Osteocyte (in vitro differentiated cells): ENCODE results near the gene CTU1. TPM values are rescaled to one million over a fixed set of nuclear protein-coding genes. Genes with fewer than 3 reads are reported as not detected.

Experiments used
- DNase-seq: peaks from one replicate; pipeline ENCODE4 v3.0.0; 2021; ENCODE audit warnings: mixed read lengths; ENCODE audit not compliant: unreplicated experiment; ENCODE audit errors: extremely low spot score
- H3K27ac Mint-ChIP-seq: one replicate; pipeline ENCODE4 v1.8.0; 2021; ENCODE audit warnings: mild to moderate bottlenecking, mixed read lengths; ENCODE audit not compliant: unreplicated experiment
- H3K27me3 Mint-ChIP-seq: one replicate; pipeline ENCODE4 v1.8.0; 2021; ENCODE audit warnings: mixed read lengths; ENCODE audit not compliant: unreplicated experiment
- H3K36me3 Mint-ChIP-seq: one replicate; pipeline ENCODE4 v1.8.0; 2021; ENCODE audit warnings: mixed read lengths; ENCODE audit not compliant: unreplicated experiment
- H3K4me1 Mint-ChIP-seq: one replicate; pipeline ENCODE4 v1.8.0; 2021; ENCODE audit warnings: mixed read lengths; ENCODE audit not compliant: unreplicated experiment
- H3K4me3 Mint-ChIP-seq: one replicate; pipeline ENCODE4 v1.8.0; 2021; ENCODE audit warnings: mild to moderate bottlenecking, moderate library complexity, mixed read lengths; ENCODE audit not compliant: unreplicated experiment
- H3K9me3 Mint-ChIP-seq: one replicate; pipeline ENCODE4 v1.8.0; 2021; ENCODE audit warnings: mixed read lengths; ENCODE audit not compliant: unreplicated experiment
- CTCF ChIP-seq: fragments of 200-600 bp; sonication (generic); IDR thresholded peaks from 2 replicates; pipeline ENCODE4 v1.5.0; 2021; ENCODE audit warnings: antibody characterized with exemption, mild to moderate bottlenecking, moderate library complexity
- total RNA-seq: library from RNA; stranded (reverse); gene quantifications from 2 replicates; pipeline ENCODE4 v1.2.1, GENCODE V29; 2021

Gene CTU1
- total RNA-seq, 1 donor from 2014 or later = 5.6 TPM

DNA sequence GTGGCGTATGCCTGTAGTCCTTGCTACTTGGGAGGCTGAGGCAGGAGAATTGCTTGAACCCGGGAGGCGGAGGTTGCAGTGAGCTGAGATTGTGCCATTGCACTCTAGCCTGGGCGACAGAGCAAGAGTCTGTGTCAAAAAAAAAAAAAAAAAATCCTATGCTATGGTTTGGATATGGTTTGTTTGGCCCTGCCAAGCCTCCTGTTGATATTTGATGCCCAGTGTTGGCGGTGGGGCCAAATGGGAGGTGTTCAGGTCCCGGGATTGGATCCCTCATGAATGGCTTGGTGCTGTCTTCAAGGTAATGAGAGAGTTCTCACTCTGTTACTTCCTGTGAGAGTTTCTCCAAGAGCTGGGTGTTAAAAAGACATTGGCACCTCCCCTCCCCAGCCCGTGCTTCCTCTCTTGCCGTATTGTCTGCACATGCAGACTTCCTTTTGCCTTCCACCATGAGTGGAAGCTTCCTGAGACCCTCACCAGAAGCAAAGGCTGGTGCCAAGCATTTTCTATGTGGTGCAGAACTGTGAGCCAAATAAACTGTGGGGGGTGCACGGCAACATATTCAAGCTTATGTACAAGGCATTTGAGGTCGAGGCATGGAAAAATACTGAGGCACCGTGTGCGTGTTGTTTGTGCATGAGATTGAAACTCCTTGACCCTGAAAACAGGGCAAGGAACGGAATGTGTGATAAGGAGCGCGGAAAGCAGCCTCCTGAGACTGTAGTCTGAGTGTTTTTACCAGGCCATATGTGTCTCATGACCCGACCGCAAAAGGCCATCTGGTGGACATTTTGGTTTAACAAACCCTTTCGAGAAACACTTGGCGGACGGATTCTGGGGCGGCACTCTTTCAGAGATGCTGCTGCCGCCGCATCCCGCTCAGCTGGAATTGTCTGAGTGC, 23.8 kb upstream of the CTU1 start:
- no peak overlapping the region for H3K4me3 Mint-ChIP-seq
- no peaks in the 10 kb centered on the region for H3K27me3 Mint-ChIP-seq
- no peak for TF ChIP-seq CTCF
- H3K27ac Mint-ChIP-seq = no peak overlapping the region
- peaks cover 7% of the 10 kb centered on the region for H3K4me1 Mint-ChIP-seq
- H3K36me3 Mint-ChIP-seq = no peaks in the 10 kb centered on the region
- DNase-seq = no peak
- peaks cover 16% of the 10 kb centered on the region for H3K9me3 Mint-ChIP-seq

DNA sequence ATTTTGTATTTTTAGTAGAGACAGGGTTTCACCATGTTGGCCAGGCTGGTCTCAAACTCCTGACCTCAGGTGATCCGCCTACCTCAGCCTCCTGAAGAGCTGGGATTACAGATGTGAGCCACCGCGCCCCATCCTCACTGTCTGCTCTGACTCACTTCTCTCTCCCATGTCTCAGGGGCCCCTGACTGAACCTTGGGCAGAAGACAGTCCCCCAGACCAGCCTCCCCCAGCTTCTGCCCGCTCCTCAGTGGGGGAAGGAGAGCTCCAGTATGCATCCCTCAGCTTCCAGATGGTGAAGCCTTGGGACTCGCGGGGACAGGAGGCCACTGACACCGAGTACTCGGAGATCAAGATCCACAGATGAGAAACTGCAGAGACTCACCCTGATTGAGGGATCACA, 21.5 kb upstream of the CTU1 start:
- Mint-ChIP-seq H3K4me3 (no peak overlapping the region), H3K36me3 (no peaks in the 10 kb centered on the region), H3K27ac (no peak overlapping the region), H3K9me3 (peaks cover 3% of the 10 kb centered on the region), H3K27me3 (no peaks in the 10 kb centered on the region), H3K4me1 (peaks cover 7% of the 10 kb centered on the region)
- DNase-seq = no peak
- no peak for TF ChIP-seq CTCF

GRCh38 chr19:51128227-51128626, 20.0 kb upstream of the CTU1 start:
- no peak overlapping the region for H3K27ac Mint-ChIP-seq
- H3K4me1 Mint-ChIP-seq = peaks cover 7% of the 10 kb centered on the region

DNA sequence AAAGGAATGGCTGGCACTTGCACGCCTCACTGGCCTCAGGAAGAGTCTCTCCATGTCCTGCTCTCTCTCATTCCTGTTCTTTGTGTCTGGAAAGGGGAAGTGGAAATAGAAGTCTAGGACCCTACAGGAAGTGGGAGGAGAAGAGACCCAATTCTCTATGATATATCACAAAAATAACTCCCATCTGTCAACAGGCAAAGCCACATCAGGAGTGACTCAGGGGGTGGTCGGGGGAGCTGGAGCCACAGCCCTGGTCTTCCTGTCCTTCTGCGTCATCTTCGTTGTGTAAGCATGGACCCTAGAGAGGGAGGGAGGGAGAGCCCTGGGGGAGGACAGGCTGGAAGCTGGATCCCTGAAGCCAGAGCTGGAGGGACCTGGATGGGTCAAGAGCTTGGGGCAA, 19.5 kb upstream of the CTU1 start:
- Mint-ChIP-seq H3K36me3 (no peaks in the 10 kb centered on the region), H3K4me3 (no peak overlapping the region), H3K27me3 (no peaks in the 10 kb centered on the region), H3K27ac (no peak overlapping the region), H3K4me1 (peaks cover 7% of the 10 kb centered on the region), H3K9me3 (no peaks in the 10 kb centered on the region)
- no peak for TF ChIP-seq CTCF
- no peak for DNase-seq

More at GRCh38 chr19:51128227-51128626, 20.0 kb upstream of the CTU1 start:
- Mint-ChIP-seq H3K9me3 (no peaks in the 10 kb centered on the region), H3K4me3 (no peak overlapping the region), H3K27me3 (no peaks in the 10 kb centered on the region), H3K36me3 (no peaks in the 10 kb centered on the region)
- TF ChIP-seq CTCF = no peak
- no peak for DNase-seq

DNA sequence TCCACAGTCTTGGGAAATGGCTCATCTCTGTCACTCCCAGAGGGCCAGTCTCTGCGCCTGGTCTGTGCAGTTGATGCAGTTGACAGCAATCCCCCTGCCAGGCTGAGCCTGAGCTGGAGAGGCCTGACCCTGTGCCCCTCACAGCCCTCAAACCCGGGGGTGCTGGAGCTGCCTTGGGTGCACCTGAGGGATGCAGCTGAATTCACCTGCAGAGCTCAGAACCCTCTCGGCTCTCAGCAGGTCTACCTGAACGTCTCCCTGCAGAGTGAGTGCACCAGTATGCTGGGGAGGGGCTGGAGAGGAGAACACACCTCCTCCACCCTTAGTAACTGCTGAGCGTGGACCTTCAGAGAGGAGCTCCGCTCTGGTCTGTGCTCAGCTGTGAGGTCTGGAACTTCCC, 18.8 kb upstream of the CTU1 start:
- Mint-ChIP-seq H3K27ac (no peak overlapping the region), H3K27me3 (no peaks in the 10 kb centered on the region), H3K9me3 (no peaks in the 10 kb centered on the region), H3K4me3 (no peak overlapping the region), H3K4me1 (peaks cover 7% of the 10 kb centered on the region), H3K36me3 (no peaks in the 10 kb centered on the region)
- DNase-seq = no peak
- no peak for TF ChIP-seq CTCF
